ENCODE measurements around the gene SLC17A7. TPM values are rescaled to one million over a fixed set of nuclear protein-coding genes. Genes with fewer than 3 reads are reported as not detected.

The SLC17A7 gene
- total and polyA plus RNA-seq, 2 donors (not counting 1 experiment from before 2014, with no cell fraction given), result 0.60 to 0.89 TPM

DNA sequence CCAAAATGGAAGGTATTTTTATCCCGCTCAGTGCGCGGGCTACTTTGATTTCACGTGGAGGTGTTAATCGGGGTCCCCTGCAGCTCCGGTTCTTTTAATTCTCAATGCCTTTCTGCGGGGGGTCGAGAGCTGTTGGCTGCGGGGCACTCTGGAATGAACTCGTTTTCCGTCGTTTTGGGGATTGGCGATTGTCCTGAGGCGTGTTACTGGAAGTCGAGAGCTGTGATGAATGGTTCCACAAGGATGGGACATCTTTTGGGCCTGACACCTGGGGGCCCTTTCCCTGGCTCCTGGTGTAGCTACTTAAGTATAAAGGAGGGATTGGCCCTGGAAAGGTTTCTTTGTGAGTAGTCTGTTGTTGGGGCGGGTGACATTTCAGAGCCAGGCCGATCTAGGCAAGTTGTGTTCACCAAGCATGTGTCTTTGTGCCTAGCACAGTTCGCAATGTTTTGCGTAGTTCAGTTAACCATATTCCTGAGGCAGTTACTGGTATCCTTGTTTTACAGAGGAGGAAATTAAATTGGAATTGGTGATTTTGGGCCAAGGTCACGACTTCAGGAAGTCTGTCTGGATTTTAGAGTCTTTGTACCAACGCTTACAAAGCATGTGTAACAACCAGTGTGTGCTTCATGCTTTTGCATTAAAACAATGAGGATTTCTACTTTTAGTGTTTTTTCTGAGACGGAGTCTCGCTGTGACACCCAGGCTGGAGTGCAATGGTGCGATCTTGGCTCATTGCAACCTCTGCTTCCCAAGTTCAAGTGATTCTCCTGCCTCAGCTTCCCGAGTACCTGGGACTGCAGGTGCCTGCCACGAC is 46.9 kb upstream of the SLC17A7 start:
- H3K79me2 ChIP-seq (ENCODE audit: control insufficient read depth, insufficient read depth, low read length), result peaks cover 40% of the 10 kb centered on the region
- DNase-seq, result no peak

More for the DNA sequence above, 46.9 kb upstream of the SLC17A7 start:
- Histone ChIP-seq H3K27me3 (replicated peaks in 1 of 4; ENCODE audit: control extremely low read depth in 1 of 4, control insufficient read depth in 3 of 4, insufficient read depth in 4 of 4, low read length in 3 of 4) (no peaks in the 10 kb centered on the region), H4K20me1 (ENCODE audit: control insufficient read depth, insufficient read depth, low read length, poor library complexity, severe bottlenecking) (peaks cover 45% of the 10 kb centered on the region), H3K27ac (ENCODE audit: low read length in 2 of 2) (peak overlapping the region; percentile 91 to 97), H2AFZ (ENCODE audit: insufficient read depth, low read depth, low read length, poor library complexity, severe bottlenecking) (no peak overlapping the region), H3K9ac (ENCODE audit: low read length) (peak overlapping the region; percentile 100), H3K4me1 (ENCODE audit: control insufficient read depth in 2 of 2, insufficient read depth in 2 of 2, low read length in 2 of 2) (peaks cover 17 to 36% of the 10 kb centered on the region in 2 donors), H3K4me3 (ENCODE audit: control extremely low read depth in 1 of 5, extremely low read depth in 1 of 5, insufficient read depth in 1 of 5, low read depth in 2 of 5, low read length in 4 of 5) (peak overlapping the region; percentile 92 to 100 (median 97)), H3K9me3 (ENCODE audit: control extremely low read depth in 1 of 3, control insufficient read depth in 2 of 3, insufficient read depth in 1 of 3, low read length in 2 of 3) (no peaks in the 10 kb centered on the region), H3K4me2 (replicated peaks; ENCODE audit: low read depth, low read length, poor library complexity, severe bottlenecking) (peak overlapping the region; percentile 93), H3K36me3 (replicated peaks in 1 of 2; ENCODE audit: control extremely low read depth in 1 of 2, control insufficient read depth in 1 of 2, extremely low read depth in 1 of 2, insufficient read depth in 2 of 2, low read length in 1 of 2) (peaks cover 10 to 44% of the 10 kb centered on the region in 2 experiments)
- intact Hi-C loops (cut with micrococcal nuclease), result no loop called here
- Mint-ChIP-seq H3K9me3 (ENCODE audit: insufficient read depth) (no peaks in the 10 kb centered on the region), H3K4me3 (peak overlapping the region; percentile 99), H3K27me3 (no peaks in the 10 kb centered on the region), H3K4me1 (peaks cover 49% of the 10 kb centered on the region), H3K27ac (peak overlapping the region; percentile 97)
- TF ChIP-seq EZH2 (IDR thresholded peaks at IDR 0.05; ENCODE audit: borderline replicate concordance, insufficient read depth, low read depth, low read length, poor library complexity, severe bottlenecking), result no peak
- TF ChIP-seq, protein P1, sequence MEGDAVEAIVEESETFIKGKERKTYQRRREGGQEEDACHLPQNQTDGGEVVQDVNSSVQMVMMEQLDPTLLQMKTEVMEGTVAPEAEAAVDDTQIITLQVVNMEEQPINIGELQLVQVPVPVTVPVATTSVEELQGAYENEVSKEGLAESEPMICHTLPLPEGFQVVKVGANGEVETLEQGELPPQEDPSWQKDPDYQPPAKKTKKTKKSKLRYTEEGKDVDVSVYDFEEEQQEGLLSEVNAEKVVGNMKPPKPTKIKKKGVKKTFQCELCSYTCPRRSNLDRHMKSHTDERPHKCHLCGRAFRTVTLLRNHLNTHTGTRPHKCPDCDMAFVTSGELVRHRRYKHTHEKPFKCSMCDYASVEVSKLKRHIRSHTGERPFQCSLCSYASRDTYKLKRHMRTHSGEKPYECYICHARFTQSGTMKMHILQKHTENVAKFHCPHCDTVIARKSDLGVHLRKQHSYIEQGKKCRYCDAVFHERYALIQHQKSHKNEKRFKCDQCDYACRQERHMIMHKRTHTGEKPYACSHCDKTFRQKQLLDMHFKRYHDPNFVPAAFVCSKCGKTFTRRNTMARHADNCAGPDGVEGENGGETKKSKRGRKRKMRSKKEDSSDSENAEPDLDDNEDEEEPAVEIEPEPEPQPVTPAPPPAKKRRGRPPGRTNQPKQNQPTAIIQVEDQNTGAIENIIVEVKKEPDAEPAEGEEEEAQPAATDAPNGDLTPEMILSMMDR (IDR thresholded peaks at IDR 0.05), result no peak
- ATAC-seq (ENCODE audit: low read depth), result no peak
- 2% methylated on average over 22 of the region's 26 CpGs for WGBS (ENCODE audit: insufficient coverage)
- CTCF ChIA-PET, result interaction anchor here (0.7 to 1.8 kb wide), 4 partner anchors 11 to 170 kb away, joined by 3 to 5 read pairs (median 4); no protein-coding TSS in a partner anchor
- POLR2A ChIA-PET, result interaction anchor here (0.5 to 1.7 kb wide), 6 partner anchors 8 to 155 kb away, joined by 6 to 17 read pairs (median 10); partner anchors contain the start of genes FLT3LG and RPS11
